HG03064 (cell line): ENCODE data around the gene ACER1.

ENCODE experiments used
- ATAC-seq: cut with Tn5 transposase; IDR thresholded peaks from one replicate; pipeline ENCODE4 v1.9.1; 2021; ENCODE audit warnings: low read depth; ENCODE audit not compliant: unreplicated experiment

The ACER1 gene

DNA sequence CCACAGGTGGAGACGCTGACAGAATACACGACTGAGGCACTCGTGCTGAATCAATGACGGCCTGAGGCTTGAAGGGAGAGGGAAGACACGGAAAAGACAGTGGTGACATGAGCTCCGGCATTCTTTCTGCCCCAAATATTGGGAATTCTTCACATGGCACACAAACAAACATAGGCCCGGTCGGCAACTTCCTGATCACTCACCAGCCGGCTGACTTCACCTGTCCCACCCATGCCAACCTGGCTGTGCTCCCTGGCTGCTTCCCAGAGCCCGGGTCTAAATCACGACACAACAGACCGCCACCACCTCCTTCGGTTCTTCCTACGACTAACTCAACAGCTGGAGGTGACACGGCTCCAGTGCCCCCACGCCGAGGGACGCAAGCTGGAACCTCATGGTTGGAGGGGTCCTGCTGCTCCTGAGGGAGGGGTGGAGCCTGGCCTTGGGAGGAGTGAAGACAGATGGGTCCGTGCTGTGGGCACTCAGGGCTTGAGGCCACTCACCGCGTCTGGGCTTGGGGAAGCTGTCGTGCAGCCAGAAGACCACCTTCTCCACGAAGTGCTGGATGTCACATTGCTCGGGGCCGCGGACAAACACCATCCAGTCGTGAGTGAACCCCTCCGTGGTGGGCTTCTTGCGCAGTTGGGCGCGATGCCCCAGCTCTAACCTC lies 63.2 kb downstream of the ACER1 start:
- no peak for ATAC-seq

DNA sequence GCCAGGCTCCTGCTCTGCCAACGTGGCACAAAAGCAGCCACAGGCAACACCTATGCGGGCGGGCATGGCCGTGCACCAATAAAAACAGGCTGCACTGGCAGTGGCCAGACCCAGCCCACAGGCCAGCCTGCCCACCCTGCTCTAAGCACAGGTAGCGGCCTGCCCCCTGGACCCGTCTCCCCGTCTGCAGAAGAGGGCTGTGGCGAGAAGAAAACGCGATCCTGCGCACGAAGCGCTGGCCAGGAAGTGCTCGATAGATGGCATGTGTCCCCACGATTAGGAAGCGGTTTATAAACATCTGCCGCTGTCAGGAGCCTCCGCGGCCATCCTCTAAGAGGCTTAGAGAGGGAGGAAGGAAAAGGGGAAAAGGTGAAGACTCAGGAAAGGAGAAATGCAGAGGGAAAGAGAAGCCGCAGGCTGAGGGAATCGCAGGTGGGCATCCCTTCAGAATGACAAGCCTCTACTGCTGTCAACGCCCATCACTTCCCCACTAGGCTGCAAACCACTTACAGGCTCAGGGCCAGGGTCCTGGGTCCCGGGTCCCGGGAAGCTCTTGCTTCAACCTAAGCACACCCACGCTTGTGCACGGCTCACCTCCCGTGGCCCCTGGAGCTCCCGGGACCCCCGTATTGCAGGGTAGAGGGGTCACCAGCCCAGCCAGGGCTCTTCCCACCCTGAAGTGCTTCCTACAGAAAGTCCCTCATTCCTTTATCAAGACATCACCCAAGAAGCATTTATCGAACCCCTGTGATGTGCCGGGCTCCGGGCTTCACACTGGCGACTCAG lies 64.1 kb downstream of the ACER1 start:
- ATAC-seq = no peak

DNA sequence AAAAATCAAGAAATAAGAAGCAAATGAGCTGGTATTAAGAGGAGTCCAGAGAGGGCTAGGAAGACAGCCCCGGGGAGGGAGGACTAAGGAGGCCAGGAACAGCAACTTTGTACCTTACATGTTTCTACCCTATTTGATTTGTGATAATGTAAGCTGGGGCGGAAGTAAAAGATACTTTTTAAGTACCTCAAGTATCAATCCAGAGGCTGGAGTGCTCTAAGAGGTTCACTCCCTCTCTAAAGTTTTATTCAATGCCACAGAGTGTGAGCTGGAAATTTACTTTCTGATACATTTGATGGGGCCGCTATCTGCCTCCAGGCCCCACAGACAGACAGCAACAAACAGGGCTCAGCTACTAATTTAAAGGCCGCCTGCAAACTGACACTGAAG lies 65.0 kb downstream of the ACER1 start:
- no peak for ATAC-seq

DNA sequence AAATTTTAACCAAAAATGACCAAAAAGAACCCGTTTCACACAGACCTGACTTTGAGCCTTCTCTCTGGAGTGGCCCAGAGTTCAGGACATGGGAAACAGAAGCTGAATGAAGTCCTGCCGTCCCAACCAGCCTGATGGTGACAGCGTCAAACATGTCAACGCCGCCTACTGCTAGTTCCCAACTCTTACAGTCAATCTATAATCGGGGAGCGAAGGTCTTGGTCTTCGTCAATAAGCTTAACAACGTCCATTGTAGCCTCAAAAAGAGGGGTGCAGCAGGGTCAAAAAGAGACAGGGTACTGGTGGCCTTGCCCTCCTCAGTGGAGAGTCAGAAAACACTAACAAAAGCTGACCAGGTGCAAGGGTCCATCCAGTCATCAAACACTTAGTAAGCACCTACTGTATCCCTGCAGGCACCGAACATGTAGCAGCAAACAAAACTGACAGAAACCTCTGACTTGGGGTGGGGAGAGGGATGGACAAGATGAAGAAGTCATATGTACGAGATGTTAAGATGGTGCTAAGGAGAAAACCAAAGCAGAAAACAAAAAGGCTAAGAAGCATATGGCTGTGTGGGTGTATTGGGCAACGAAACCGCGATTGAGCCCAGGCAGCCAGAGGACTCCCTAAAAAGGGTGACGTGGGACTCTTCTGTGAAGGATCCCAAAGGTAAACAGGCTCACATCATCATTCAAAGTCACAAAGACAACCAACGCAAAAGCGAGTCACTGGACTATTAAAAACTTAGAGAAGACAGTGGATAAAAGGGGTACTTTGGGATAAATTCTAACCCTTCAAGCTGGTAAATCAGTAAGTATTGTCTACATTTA lies 65.6 kb downstream of the ACER1 start:
- ATAC-seq = no peak

DNA sequence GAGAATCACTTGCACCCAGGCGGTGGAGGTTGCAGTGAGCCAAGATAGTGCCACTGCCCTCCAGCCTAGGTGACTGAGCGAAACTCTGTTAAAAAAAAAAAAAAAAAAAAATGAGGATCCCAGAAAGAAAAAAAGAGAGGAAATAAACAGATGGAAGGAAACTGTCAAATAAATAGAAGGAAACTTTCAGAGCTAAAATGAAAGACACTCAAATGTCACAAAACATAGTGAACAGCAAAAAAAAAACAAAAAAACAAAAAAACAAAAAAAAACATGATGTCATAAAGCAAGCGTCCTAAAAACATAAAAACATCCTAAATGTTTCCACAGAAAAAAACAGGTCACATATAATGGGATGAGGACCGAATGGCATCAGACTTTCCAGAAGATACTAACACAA lies 68.6 kb downstream of the ACER1 start:
- ATAC-seq = no peak

DNA sequence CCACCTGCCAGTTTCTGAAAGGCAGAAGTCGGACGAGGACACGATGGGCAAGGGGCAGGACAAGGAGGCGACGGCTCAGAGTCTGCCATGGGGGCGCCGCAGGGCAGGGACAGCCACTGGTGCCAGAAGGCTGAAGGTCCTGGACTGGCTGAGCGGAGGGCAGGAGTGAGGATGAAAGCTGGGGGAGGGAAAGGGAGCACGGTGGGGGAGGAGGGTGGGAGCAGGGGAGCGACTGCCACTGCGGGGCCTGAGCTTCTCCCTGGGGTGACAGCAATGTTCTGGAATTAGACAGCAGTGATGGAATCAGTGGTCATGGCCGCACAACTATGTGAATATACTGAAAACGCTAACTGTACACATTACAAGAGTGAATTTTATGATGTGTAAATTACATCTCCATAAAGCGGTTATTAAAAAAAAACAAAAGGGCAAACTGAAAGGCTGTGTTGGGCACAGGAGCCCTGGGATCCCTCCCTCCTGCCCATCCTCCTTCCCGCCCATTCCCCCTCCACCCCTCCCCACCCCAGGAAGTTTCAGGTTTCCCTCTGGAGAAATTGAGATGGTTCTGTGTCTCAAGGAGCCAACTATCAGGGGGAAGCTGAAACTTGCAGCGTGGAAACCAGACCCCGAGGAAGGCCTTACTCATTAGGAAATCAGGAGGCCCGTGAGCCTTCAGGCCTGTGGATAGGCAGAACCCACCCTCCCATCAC lies 69.5 kb downstream of the ACER1 start:
- no peak for ATAC-seq

DNA sequence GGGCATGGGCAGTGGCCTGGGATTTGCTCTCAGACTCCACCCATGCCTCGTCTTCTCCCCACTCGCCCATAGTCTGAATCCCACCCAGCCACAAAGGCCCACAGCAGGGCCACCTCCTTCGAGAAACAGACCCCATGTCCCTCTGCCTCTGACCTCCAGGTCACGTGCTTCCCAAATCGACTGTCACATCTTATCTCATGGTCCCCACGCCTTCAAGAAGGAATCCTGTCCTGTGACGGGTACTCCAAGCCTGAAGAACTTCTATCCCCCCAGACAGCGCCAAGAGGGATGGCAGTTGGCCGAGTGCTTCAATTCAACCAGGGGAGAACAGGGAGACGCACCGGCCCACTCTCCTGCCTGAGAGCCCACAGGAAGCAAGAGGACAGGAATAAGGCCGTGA lies 70.1 kb downstream of the ACER1 start:
- no peak for ATAC-seq

DNA sequence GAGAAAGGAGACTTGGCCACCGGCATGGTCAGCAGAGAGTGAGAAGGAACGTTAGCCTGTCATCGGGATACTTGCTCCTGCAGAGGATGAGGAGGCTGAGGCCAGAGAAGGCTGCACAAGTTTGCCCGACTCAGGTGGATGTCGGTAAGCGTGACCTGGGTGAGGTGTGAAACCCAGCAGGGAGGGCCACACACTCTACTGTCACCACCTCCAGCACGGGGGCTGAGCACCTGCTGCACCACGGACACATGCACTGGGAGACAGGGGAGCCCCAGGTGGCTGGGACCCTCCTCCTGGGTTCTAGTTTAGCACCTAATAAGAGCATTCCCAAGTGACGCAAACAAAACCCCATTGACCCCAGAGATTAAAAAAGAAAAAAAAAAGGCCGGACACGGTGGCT lies 70.9 kb downstream of the ACER1 start:
- ATAC-seq = no peak

DNA sequence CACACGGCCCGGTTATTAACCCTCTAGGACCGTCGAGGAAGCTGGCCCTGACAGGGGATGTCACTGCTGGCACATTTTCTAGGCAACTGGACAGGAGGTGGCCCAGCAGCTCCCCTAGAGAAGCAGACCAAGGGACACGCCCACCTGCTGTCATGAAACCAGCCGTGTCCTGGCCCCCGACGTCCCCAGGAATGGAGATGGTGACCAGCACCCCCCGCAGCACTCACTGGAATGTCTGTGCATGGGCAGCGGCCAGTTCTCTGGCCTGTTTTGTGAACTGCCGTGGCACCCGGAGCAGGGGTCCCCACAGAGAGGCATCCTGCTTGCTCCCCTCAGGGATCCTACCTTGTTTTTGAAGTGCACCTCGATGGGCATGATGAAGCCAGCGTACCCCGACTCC lies 71.5 kb downstream of the ACER1 start:
- no peak for ATAC-seq

DNA sequence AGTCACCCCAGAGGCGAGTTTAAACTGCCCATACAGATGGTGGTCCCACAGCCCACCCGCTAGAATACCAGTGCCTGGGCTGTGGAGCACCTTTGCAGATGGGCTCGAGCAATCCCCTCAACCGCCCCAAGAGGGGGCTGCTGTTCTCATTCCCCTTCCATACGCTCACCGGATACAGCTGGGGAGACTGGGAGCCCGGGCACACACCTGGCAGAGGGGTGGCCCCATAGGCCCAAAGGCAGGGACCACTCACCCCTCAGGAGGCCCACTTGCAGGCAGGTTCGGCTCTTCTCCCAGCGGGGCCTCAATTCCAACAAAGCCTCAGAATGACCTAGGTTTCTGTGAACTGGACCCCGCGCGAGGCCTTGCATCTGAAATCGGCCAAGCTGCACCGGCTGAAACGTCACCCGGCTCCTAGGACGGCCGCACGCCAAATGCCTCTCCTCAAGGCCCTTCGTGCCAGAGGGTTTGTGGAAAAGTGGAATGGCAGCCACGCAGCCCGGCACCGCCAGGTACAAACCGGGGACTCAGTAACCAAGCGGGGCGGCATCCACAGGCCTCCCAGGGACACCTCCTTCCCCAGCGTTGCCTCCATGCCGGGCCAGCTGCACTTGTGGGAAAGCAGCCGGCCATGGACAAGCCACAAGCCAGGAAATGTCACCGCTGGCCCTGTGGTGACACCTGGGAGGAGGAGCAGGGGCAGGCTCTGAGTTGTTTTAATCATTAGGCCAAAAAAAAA lies 72.3 kb downstream of the ACER1 start:
- no peak for ATAC-seq

DNA sequence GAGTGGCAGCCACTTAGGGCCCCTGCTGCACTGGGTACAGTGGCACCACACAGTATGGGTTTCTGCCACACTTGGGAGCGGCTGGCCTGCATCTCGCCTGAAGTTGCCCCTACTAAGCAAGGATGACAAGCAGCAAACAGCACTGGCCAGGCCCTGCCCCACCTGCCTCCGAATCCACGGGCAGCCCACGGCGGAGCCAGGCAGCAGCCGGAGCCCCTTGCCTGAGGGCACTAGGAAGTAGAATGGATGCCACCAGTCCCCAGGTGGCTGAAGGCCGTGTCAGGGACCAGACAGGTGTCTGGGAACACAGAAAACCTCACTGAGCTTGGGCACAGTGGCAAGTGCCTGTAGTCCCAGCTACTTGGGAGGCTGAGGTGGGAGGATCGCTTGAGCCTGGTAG lies 73.0 kb downstream of the ACER1 start:
- no peak for ATAC-seq

DNA sequence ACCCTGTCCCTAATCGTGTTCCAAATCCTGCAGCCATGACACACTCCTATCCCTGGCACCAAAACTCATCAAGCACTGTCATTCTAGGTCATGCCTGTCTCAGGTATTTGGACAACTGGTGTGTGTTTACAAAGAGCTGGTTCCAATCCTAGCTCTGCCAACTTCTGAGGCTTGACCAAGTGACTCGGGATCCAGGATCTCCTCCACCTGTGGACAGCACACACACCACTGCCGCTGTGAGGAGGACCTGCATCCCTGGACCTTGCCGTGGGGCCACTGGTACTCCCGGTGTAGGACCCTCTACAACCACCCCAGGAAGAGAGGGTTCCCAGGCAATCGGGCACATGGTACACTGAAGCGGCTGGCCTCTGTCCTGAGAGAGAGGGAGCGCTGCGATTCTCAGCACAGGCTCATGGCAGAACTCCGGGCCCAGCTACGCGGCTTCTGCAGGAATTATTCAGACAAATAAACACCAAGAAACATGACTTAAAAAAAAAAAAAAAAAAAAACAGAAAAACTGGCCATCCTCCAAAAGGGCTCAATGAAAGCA lies 74.0 kb downstream of the ACER1 start:
- no peak for ATAC-seq

DNA sequence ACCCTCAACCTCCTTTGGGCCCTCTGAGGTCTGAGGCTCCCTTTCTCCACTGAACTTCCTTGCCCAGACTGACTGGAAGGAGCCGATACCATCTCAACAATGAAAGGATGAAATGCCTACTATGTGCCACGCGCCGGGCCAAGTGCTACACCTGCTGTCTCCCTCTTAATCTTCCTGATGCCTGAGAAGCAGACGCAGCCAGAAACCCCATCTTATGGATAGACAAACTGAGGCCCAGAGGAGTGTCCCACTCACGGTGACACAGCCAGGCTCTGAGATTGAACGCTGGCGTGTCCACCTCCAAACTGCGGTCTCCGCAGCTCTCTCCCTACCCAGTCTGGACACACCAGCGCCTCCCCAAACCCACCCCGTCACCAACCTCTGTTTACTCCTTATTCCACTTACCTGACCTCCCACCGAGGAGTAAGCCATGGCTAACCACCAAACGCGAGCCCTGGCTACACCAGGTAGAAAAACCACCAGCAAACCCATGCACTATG lies 74.5 kb downstream of the ACER1 start:
- ATAC-seq = no peak
